Spleen (tissue), 11 donors: ENCODE results near the gene KRT31. TPM values are rescaled to one million over a fixed set of nuclear protein-coding genes. Genes with fewer than 3 reads are reported as not detected.

Experiments
- DNase-seq: peaks from one replicate; pipeline ENCODE4 v3.0.0-alpha.2; 2020
- H3K27ac ChIP-seq, 8 donors: fragments of 200-600 bp; sonication (generic) in 7 of 8; 1 replicate in 4 of 8; 2 replicates in 4 of 8; pipeline versions ENCODE4 v1.5.0 to v1.8.0; 2016 to 2021; ENCODE audit warnings: inconsistent platforms in 4 of 8, mild to moderate bottlenecking in 4 of 8, moderate library complexity in 1 of 8
- H3K27me3 ChIP-seq, 7 donors: fragments of 200-600 bp; sonication (generic) in 6 of 7; replicated peaks in 1 of 7; 1 replicate in 4 of 7; 2 replicates in 3 of 7; pipeline versions ENCODE4 v1.5.0 to v1.8.0; 2016 to 2021; ENCODE audit warnings: inconsistent platforms in 3 of 7, mild to moderate bottlenecking in 1 of 7
- H3K36me3 ChIP-seq, 6 donors: fragments of 200-600 bp; sonication (generic) in 5 of 6; 1 replicate in 4 of 6; 2 replicates in 2 of 6; pipeline versions ENCODE4 v1.5.0 to v1.8.0; 2016 to 2021; ENCODE audit warnings: inconsistent platforms in 2 of 6
- H3K4me1 ChIP-seq, 6 donors: fragments of 200-600 bp; sonication (generic) in 5 of 6; 1 replicate in 3 of 6; 2 replicates in 3 of 6; pipeline versions ENCODE4 v1.5.0 to v1.8.0; 2016 to 2021; ENCODE audit warnings: inconsistent platforms in 3 of 6
- H3K4me3 ChIP-seq, 8 donors: fragments of 200-600 bp; sonication (generic) in 7 of 8; 1 replicate in 4 of 8; 2 replicates in 4 of 8; pipeline versions ENCODE4 v1.5.0 to v1.8.0; 2016 to 2021; ENCODE audit warnings: inconsistent platforms in 4 of 8, mild to moderate bottlenecking in 4 of 8, moderate library complexity in 2 of 8
- H3K9me3 ChIP-seq, 8 donors: fragments of 200-600 bp; sonication (generic) in 7 of 8; 1 replicate in 4 of 8; 2 replicates in 4 of 8; pipeline versions ENCODE4 v1.5.0 to v1.8.0; 2016 to 2021; ENCODE audit warnings: inconsistent platforms in 4 of 8
- CTCF ChIP-seq, 11 experiments: fragments of 200-600 bp in 7 of 11; fragments of 450-650 bp in 4 of 11; sonication (generic) in 4 of 11; IDR thresholded peaks in 8 of 11; conservative IDR thresholded peaks in 3 of 11; 1 replicate in 7 of 11; 2 replicates in 4 of 11; pipeline versions ENCODE4 v1.4.0 to v1.8.0; 2016 to 2021; ENCODE audit warnings: antibody characterized with exemption in 11 of 11, inconsistent platforms in 4 of 11, mild to moderate bottlenecking in 1 of 11
- POLR2A ChIP-seq, 3 donors: fragments of 450-650 bp; IDR thresholded peaks; one replicate each; pipeline ENCODE4 v1.5.1; 2017; ENCODE audit warnings: antibody characterized with exemption in 3 of 3, mild to moderate bottlenecking in 1 of 3
- POLR2AphosphoS5 ChIP-seq, 3 donors: sonication (generic); formaldehyde crosslinking; IDR thresholded peaks; one replicate each; pipeline ENCODE4 v1.5.1; 2017; ENCODE audit warnings: antibody characterized with exemption in 3 of 3
- WGBS, 5 donors: extraction: QIAGEN DNeasy Blood & Tissue Kit in 3 of 5; methylation state at CpG; one replicate each; pipeline versions ENCODE4 v1.1.5 to v1.1.7; 2013 to 2018; 5-methylcytosine and 5-hydroxymethylcytosine counted together
- intact Hi-C: fragments of 100-400 bp; cut with DNase I; formaldehyde crosslinking; loops from one replicate; pipeline ENCODE4 v1.15.0; 2023; ENCODE audit warnings: low total_unique reads
- polyA plus RNA-seq, 3 donors: library from polyadenylated mRNA; stranded (reverse); fragments of 200-250 nt; gene quantifications; one replicate each; pipeline ENCODE4 v1.2.1, GENCODE V29; 2013
- total RNA-seq, 7 donors: library from RNA; depleted of rRNA in 3 of 7; stranded (reverse); fragments of >200 nt in 3 of 7; fragmentation: NEBNext Ultra II Directional in 4 of 7; extraction: Animal tissue kit (Norgen Biotek cat#: 25700) in 4 of 7; gene quantifications; one replicate each; pipeline versions ENCODE4 v1.1.0 to v1.2.1, GENCODE V29; 2016 to 2021
- donor health status: healthy with polysubstance abuse.
- donor health status: DM: no; HTN: no; CAD: no; lungs with moderate emphysema.
- donor health status: DM: no; HTN: no; CAD: no.
- donor health status: Bipolar disorder and iron deficiency.
- donor health status: healthy.
- donor health status: DM: no; HTN: no; CAD: no.
- donor health status: DM: yes; HTN: yes; CAD: no.

Gene KRT31
- total and polyA plus RNA-seq, 10 donors = not detected

DNA sequence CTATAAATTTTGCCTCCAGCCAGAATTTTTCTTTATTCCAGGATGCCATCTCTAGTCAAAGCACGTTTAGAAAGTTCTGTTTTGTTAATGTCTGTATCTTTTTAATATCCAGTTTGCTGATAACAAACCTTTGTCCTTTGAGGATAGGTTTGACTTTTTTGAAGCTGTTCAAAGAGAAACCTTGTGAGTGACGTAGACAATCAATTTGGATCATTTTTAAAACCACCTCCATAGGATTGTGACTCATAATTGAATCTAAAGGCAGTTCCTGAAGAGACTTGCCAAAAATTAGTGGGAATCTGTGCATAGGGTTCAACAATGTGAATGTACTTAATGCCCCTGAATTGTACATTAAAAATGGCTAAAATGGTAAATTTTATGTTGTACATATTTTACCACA, 5.9 kb downstream of the KRT31 start:
- Histone ChIP-seq H3K27ac (no peak overlapping the region), H3K27me3 (peaks cover 0 to 17% (median 0%) of the 10 kb centered on the region in 7 donors), H3K4me1 (no peaks in the 10 kb centered on the region), H3K9me3 (peaks cover 0 to 15% (median 12%) of the 10 kb centered on the region in 8 donors), H3K36me3 (no peaks in the 10 kb centered on the region), H3K4me3 (no peak overlapping the region)
- DNase-seq = no peak
- intact Hi-C loops = no loop called here
- 65 to 72% (median 69%) methylated on average over 2 of the region's 2 CpGs for whole genome bisulfite sequencing, 5 donors
- no peak for TF ChIP-seq POLR2A (IDR thresholded peaks at IDR 0.05)

- WGBS, 5 donors = 63 to 70% (median 68%) methylated on average over 7 of the region's 7 CpGs
- no peaks in the 10 kb centered on the region for H3K4me1 ChIP-seq
- peaks cover 0 to 20% (median 0%) of the 10 kb centered on the region in 7 donors for H3K27me3 ChIP-seq
- TF ChIP-seq CTCF (IDR thresholded peaks at IDR 0.05 in 8 of 11, conservative IDR thresholded peaks at IDR 0.05 in 3 of 11) (no peak), POLR2A (IDR thresholded peaks at IDR 0.05) (no peak), POLR2AphosphoS5 (IDR thresholded peaks at IDR 0.05) (no peak)
- no peaks in the 10 kb centered on the region for H3K36me3 ChIP-seq
- intact Hi-C loops = no loop called here
- H3K4me3 ChIP-seq = no peak overlapping the region
- no peak overlapping the region for H3K27ac ChIP-seq
- DNase-seq = no peak
- peaks cover 0 to 26% (median 22%) of the 10 kb centered on the region in 8 donors for H3K9me3 ChIP-seq
Measured at GRCh38 chr17:41390411-41390938, 6.9 kb downstream of the KRT31 start.

DNA sequence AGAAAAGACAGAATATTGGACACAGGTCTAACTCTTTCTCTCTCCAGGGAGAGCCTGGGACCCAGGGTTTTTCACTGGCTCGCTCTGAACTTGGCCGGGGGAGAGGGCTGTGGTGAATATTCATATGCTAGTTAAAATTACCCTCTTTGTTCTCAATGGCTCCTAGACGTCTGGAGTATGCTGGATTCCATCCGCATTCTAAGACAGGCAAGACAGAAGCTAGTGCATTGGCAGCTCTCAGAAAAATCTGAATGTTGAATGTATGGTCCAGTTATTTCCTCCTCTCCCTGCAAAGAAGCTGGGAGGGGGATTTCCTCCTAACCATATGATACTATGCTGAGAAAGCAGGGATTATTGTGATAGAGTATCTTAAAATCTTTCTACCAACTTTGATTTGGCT, 9.7 kb downstream of the KRT31 start:
- intact Hi-C loops = no loop called here
- H3K4me3 ChIP-seq = no peak overlapping the region
- peaks cover 0 to 26% (median 0%) of the 10 kb centered on the region in 7 donors for H3K27me3 ChIP-seq
- no peak for TF ChIP-seq POLR2A (IDR thresholded peaks at IDR 0.05)
- TF ChIP-seq POLR2AphosphoS5 (IDR thresholded peaks at IDR 0.05) = no peak
- no peak for TF ChIP-seq CTCF (IDR thresholded peaks at IDR 0.05 in 8 of 11, conservative IDR thresholded peaks at IDR 0.05 in 3 of 11)
- peaks cover 0 to 28% (median 23%) of the 10 kb centered on the region in 8 donors for H3K9me3 ChIP-seq
- DNase-seq = no peak
- no peak overlapping the region for H3K27ac ChIP-seq
- H3K4me1 ChIP-seq = no peaks in the 10 kb centered on the region
- no peaks in the 10 kb centered on the region for H3K36me3 ChIP-seq
- WGBS, 5 donors = 78 to 89% (median 83%) methylated on average over 4 of the region's 4 CpGs

- H3K4me3 ChIP-seq = no peak overlapping the region
- intact Hi-C loops = no loop called here
- H3K27ac ChIP-seq = no peak overlapping the region
- peaks cover 0 to 36% (median 0%) of the 10 kb centered on the region in 7 donors for H3K27me3 ChIP-seq
- WGBS, 5 donors = 92 to 100% (median 95%) methylated on average over 1 of the region's 1 CpG
- H3K4me1 ChIP-seq = no peaks in the 10 kb centered on the region
- no peaks in the 10 kb centered on the region for H3K36me3 ChIP-seq
- no peak for DNase-seq
- no peak for TF ChIP-seq POLR2AphosphoS5 (IDR thresholded peaks at IDR 0.05)
- TF ChIP-seq POLR2A (IDR thresholded peaks at IDR 0.05) = no peak
- no peak for TF ChIP-seq CTCF (IDR thresholded peaks at IDR 0.05 in 8 of 11, conservative IDR thresholded peaks at IDR 0.05 in 3 of 11)
- H3K9me3 ChIP-seq = peaks cover 0 to 28% (median 23%) of the 10 kb centered on the region in 8 donors
Measured at GRCh38 chr17:41386227-41386626, 11.2 kb downstream of the KRT31 start.
